Heart left ventricle (tissue), 16 donors: Measurements from ENCODE around the gene BBX. TPM values are rescaled to one million over a fixed set of nuclear protein-coding genes. Genes with fewer than 3 reads are reported as not detected.

Source experiments
- ATAC-seq, 4 donors: fragments of 200-7000 bp; cut with Tn5 transposase; one replicate each; pipeline ENCODE4 v1.9.1; 2020 to 2022; ENCODE audit warnings: moderate library complexity in 4 of 4, mild to moderate bottlenecking in 3 of 4, moderate number of reproducible peaks in 1 of 4
- DNase-seq, 5 donors: peaks; one replicate each; pipeline ENCODE4 v3.0.0-alpha.2; 2020
- H3K27ac ChIP-seq, 12 donors: fragments of 200-600 bp; sonication (generic) in 4 of 12; one replicate each; pipeline versions ENCODE4 v1.5.0 to v1.8.0; 2016 to 2022; ENCODE audit warnings: mild to moderate bottlenecking in 2 of 12
- H3K27me3 ChIP-seq, 9 donors: fragments of 200-600 bp; sonication (generic) in 2 of 9; one replicate each; pipeline versions ENCODE4 v1.5.1 to v1.8.0; 2016 to 2022; ENCODE audit warnings: mild to moderate bottlenecking in 3 of 9
- H3K36me3 ChIP-seq, 9 donors: fragments of 200-600 bp; sonication (generic) in 2 of 9; one replicate each; pipeline versions ENCODE4 v1.5.0 to v1.8.0; 2018 to 2022; ENCODE audit warnings: mild to moderate bottlenecking in 2 of 9
- H3K4me1 ChIP-seq, 12 donors: fragments of 200-600 bp; sonication (generic) in 4 of 12; one replicate each; pipeline versions ENCODE4 v1.5.0 to v1.8.0; 2016 to 2022; ENCODE audit warnings: mild to moderate bottlenecking in 3 of 12
- H3K4me3 ChIP-seq, 12 donors: fragments of 200-600 bp; sonication (generic) in 4 of 12; one replicate each; pipeline versions ENCODE4 v1.5.0 to v1.8.0; 2017 to 2022; ENCODE audit warnings: mild to moderate bottlenecking in 9 of 12, moderate library complexity in 4 of 12
- H3K9me3 ChIP-seq, 12 donors: fragments of 200-600 bp; sonication (generic) in 4 of 12; one replicate each; pipeline versions ENCODE4 v1.5.0 to v1.8.0; 2016 to 2022; ENCODE audit warnings: mild to moderate bottlenecking in 1 of 12
- POLR2A ChIP-seq, 2 donors: fragments of 450-650 bp; IDR thresholded peaks; one replicate each; pipeline ENCODE4 v1.6.1; 2017; ENCODE audit warnings: antibody characterized with exemption in 2 of 2, mild to moderate bottlenecking in 2 of 2, moderate library complexity in 2 of 2
- whole genome bisulfite sequencing, 4 donors: extraction: QIAGEN DNeasy Blood & Tissue Kit in 2 of 4; methylation state at CpG; one replicate each; pipeline versions ENCODE4 v1.1.5 to v1.1.7; 2013 to 2018; 5-methylcytosine and 5-hydroxymethylcytosine counted together
- intact Hi-C, 10 donors: fragments of 100-400 bp; cut with DNase I; formaldehyde crosslinking; loops; one replicate each; pipeline versions ENCODE4 v1.11.1 to v1.14.2; 2022
- polyA plus RNA-seq, 2 donors: library from polyadenylated mRNA; stranded (reverse); fragments of 200-250 nt; gene quantifications; one replicate each; pipeline ENCODE4 v1.2.3, GENCODE V29; 2013
- total RNA-seq, 9 donors: library from RNA; depleted of rRNA in 2 of 9; stranded (reverse); fragments of >200 nt in 2 of 9; fragmentation: NEBNext Ultra II Directional in 3 of 9; extraction: Animal tissue kit (Norgen Biotek cat#: 25700) in 3 of 9; gene quantifications; one replicate each; pipeline versions ENCODE4 v1.1.0 to v1.2.4, GENCODE V29; 2016 to 2023
- TF ChIP-seq, protein P1 (sequence below), 12 donors: fragments of 200-600 bp; sonication (generic) in 4 of 12; IDR thresholded peaks; one replicate each; pipeline versions ENCODE4 v1.5.0 to v1.8.0; 2018 to 2022; ENCODE audit warnings: antibody characterized with exemption in 12 of 12, mild to moderate bottlenecking in 5 of 12
- donor health status: ischemic (EF 13 %, LVEDD 7.1; RV severe dilation, severe dysfunction).
- donor health status: healthy with polysubstance abuse.
- donor health status: DM: no; HTN: yes; CAD: no.
- donor health status: DM: no; HTN: no; CAD: no.
- donor health status: ischemic (EF 25% LVEDD 6.9; RV normal size, moderate dysfunction).
- donor health status: ischemic (EF 25% LVEDD 5.7; RV mildly dilated, moderate dysfunction).
- donor health status: healthy.
- donor health status: DM: yes; HTN: yes; CAD: no.
- donor health status: ischemic (EF 35%, LVEDD 5.7; RV mildly dilated, moderate dysfunction).
- donor health status: nonischemic (EF 11% LVEDD 7.7; RV severe dilation, severe dysfunction).
- donor health status: DM: yes; HTN: yes; CAD: no.
- donor health status: PGD.
- donor health status: ischemic (EF 29% LVEDD 5.4; RV normal size, mild dysfunction).
- donor health status: nonischemic (EF 23%, LVEDD 6.1; RV moderate dilation, normal function).

The BBX gene
- total and polyA plus RNA-seq, 11 donors: 9.1 to 60.5 (median 46.8) TPM

DNA sequence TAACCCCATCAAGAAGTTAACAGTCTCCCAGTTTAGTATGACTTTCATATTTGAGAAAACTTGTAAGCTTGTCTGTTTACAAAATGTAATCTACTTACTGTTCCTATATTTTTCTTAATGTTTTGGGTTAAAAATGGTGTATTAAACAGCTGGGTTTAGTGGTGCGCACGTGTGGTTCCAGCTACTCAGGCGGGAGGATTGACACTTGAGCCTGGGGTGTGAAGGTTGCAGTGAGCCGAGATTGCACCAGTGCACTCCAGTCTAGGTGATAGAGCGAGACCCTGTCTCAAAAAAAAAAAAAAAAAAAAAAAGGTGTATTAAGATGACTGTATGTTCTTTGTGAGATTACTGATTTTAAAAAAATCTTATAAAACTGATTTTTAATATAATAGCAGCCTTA is 69.3 kb downstream of the BBX start:
- Histone ChIP-seq H3K4me1 (peaks cover 0 to 9% (median 0%) of the 10 kb centered on the region in 12 donors), H3K9me3 (no peaks in the 10 kb centered on the region), H3K36me3 (no peaks in the 10 kb centered on the region), H3K27ac (no peak overlapping the region), H3K27me3 (no peaks in the 10 kb centered on the region), H3K4me3 (no peak overlapping the region)
- 97 to 98% (median 97%) methylated on average over 5 of the region's 5 CpGs for WGBS, 4 donors
- intact Hi-C loops: no loop called here
- no peak for DNase-seq
- ATAC-seq: no peak
- TF ChIP-seq, protein P1, sequence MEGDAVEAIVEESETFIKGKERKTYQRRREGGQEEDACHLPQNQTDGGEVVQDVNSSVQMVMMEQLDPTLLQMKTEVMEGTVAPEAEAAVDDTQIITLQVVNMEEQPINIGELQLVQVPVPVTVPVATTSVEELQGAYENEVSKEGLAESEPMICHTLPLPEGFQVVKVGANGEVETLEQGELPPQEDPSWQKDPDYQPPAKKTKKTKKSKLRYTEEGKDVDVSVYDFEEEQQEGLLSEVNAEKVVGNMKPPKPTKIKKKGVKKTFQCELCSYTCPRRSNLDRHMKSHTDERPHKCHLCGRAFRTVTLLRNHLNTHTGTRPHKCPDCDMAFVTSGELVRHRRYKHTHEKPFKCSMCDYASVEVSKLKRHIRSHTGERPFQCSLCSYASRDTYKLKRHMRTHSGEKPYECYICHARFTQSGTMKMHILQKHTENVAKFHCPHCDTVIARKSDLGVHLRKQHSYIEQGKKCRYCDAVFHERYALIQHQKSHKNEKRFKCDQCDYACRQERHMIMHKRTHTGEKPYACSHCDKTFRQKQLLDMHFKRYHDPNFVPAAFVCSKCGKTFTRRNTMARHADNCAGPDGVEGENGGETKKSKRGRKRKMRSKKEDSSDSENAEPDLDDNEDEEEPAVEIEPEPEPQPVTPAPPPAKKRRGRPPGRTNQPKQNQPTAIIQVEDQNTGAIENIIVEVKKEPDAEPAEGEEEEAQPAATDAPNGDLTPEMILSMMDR (IDR thresholded peaks at IDR 0.05): no peak
- no peak for TF ChIP-seq POLR2A (IDR thresholded peaks at IDR 0.05)

DNA sequence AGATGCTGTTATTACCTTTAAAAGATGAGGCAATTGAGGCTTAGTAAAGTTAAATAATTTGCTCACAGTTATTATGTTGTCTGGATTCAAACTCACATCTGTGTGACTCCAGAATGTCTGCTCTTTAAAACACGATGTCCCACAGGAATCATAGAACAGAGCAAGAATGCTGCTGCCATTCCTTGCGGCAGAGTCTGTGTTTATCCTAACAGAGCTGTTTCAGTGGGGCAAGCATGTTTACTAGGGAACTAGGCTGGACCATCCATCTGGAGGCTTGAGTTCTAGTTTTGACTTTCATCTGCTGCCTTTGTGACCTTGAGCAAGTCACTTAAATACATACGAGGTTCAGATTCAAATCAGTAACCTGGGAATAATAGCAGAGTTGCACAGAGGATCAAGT is 72.1 kb downstream of the BBX start:
- Histone ChIP-seq H3K4me3 (no peak overlapping the region), H3K9me3 (no peaks in the 10 kb centered on the region), H3K4me1 (peaks cover 0 to 26% (median 8%) of the 10 kb centered on the region in 12 donors), H3K36me3 (no peaks in the 10 kb centered on the region), H3K27me3 (no peaks in the 10 kb centered on the region), H3K27ac (no peak overlapping the region)
- DNase-seq (no peak), ATAC-seq (no peak)
- WGBS, 4 donors: 61 to 72% (median 68%) methylated on average over 3 of the region's 3 CpGs
- TF ChIP-seq, protein P1 (IDR thresholded peaks at IDR 0.05): no peak
- TF ChIP-seq POLR2A (IDR thresholded peaks at IDR 0.05): no peak
- intact Hi-C loops: no loop called here

DNA sequence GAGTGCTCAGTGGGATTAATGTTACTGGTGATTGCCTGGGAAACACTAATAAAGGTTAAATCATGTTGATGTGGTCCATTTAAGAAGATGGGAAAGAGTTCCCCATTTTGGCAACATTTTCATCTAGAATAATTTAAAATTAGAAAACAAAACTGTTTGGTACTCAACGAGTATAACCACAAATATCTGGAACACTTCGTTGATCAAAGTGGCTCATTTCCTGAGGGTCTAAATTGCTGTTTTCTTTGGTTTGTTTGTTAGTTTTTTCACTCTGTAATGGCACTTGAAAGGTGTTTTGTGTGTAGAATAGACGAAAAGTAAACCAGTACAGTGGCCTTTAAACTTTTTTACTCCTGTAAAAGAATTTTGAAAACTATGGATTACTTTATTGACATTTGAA is 73.9 kb downstream of the BBX start:
- peaks cover 0 to under 1% (median 0%) of the 10 kb centered on the region in 12 donors for H3K9me3 ChIP-seq
- H3K4me3 ChIP-seq: no peak overlapping the region
- DNase-seq (no peak), ATAC-seq (no peak)
- H3K27ac ChIP-seq: no peak overlapping the region
- 65 to 79% (median 69%) methylated on average over 3 of the region's 3 CpGs for WGBS, 4 donors
- peaks cover 0 to under 1% (median 0%) of the 10 kb centered on the region in 9 donors for H3K36me3 ChIP-seq
- peaks cover 0 to 36% (median 18%) of the 10 kb centered on the region in 12 donors for H3K4me1 ChIP-seq
- TF ChIP-seq, protein P1 (IDR thresholded peaks at IDR 0.05): no peak
- no peak for TF ChIP-seq POLR2A (IDR thresholded peaks at IDR 0.05)
- intact Hi-C loops: no loop called here
- no peaks in the 10 kb centered on the region for H3K27me3 ChIP-seq

DNA sequence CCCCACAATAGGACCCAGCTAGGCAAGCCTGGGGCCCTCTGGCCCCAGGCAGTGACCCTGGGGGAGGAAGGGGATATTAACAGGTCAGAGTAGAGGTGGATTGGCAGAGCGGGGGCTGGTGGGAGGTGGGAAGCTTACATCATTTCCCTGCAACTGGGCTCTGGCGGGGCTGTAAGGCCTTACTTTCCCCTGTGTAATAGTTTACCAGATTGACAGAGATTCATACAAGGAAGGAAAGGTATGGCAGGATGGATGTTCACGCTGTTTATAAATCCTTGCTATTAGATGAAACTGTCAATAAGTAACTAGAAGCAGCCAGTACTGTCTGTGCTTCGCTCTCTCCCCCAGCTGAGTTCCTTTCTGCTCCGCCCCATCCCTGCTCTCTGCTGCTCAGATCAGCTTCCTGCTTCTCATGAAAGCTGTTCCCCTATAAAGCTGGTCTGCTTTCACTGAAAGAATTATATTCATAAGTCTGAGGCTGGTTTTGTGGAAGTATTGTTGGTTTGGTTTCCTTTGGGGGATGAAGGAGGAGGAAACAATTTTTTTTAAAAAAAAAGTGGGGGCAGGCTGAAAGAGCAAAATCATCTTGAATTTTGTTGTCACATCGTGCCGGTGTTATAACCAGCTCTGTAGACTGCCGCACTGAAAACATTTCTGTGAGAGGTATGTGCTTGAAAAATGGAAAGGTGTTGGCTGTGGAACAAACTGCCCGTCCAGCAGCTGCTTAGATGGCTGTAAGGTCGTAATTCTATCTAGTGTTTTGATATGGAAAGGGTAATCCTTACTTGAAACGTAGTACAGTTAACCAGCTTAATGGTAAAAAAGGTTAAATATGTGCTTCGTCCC is 76.4 kb downstream of the BBX start:
- Histone ChIP-seq H3K4me3 (peak overlapping the region; percentile 8 to 62 (median 48)), H3K27me3 (no peaks in the 10 kb centered on the region), H3K9me3 (peaks cover 0 to 7% (median 0%) of the 10 kb centered on the region in 12 donors), H3K36me3 (peaks cover 0 to 6% (median 0%) of the 10 kb centered on the region in 9 donors), H3K4me1 (peaks cover 0 to 43% (median 24%) of the 10 kb centered on the region in 12 donors), H3K27ac (peak overlapping the region; percentile 59 to 91 (median 80))
- 6 to 8% (median 7%) methylated on average over 12 of the region's 12 CpGs for WGBS, 4 donors
- peak; percentile 48 to 57 (median 55) for DNase-seq
- intact Hi-C loops: no loop called here
- peak; percentile 79 to 93 (median 92) for ATAC-seq
- TF ChIP-seq POLR2A (IDR thresholded peaks at IDR 0.05): no peak
- TF ChIP-seq, protein P1 (IDR thresholded peaks at IDR 0.05): no peak
